SK-N-DZ (cell line): ENCODE measurements around the gene NARF.
"Not testable (repeated sequence)": the region's sequence is repeated elsewhere in the genome, so short reads cannot be mapped to it uniquely, and the experiment has no call there.

Experiments used
- DNase-seq: peaks from one replicate; pipeline ENCODE4 v3.0.0-alpha.2; 2015; ENCODE audit warnings: low spot score

The NARF gene

DNA sequence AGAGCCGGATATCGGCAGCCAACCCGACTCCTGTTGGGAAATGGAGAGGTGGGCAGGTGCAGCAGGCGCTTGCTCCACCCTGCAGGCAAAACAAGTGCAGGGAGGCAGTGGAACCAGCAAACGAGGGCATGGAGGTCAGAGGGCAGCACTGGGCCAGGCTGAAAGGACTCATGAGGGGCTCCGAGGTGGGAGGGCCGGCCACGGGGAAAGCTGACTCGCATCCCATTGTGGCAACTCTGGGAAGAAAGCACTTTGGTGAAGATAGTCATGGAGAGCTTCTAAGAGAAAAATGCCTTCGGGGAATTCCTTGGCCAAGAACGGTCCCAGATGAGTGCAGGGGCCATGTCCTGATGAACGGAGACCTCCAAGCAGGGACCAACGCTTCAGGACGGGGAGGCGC, 12.4 kb upstream of the NARF start:
- no peak for DNase-seq

DNA sequence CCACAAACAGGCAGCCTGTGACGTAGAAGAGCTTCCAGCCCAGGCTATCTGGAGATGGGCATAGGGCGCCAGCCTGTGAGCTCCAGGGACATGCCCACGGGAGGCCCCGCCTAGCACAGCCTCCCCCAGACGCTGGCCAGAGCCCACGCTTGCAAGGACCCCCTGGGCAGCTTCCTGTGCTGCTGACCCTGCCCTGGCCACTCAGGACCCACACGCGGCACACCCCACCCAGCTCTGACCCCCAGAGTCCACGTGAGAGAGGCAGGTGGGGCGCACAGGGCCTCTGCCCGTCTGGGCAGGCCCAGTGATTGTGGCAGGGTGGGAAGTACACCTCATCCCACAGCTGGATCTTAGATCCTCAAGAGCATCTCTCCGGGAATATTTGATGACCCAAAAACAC, 11.9 kb upstream of the NARF start:
- no peak for DNase-seq

DNA sequence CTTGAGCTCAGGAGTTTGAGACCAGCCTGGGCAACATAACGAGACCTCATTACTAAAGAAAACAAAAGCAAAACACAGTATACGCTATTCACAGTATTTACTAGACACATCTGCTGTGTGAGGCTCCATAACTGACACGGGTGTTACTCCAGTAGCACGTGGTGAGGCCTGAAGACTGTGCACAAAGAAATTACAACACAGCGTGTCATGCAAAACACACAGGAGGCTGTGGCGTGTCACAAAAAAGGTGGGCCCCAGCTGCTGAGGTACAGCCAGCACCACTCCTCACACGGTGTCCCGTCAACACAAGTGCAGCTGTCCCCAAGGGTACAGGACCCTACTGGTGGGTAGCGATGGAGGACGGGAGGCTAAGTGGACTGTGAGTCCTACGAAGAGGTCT, 10.7 kb upstream of the NARF start:
- DNase-seq: no peak

DNA sequence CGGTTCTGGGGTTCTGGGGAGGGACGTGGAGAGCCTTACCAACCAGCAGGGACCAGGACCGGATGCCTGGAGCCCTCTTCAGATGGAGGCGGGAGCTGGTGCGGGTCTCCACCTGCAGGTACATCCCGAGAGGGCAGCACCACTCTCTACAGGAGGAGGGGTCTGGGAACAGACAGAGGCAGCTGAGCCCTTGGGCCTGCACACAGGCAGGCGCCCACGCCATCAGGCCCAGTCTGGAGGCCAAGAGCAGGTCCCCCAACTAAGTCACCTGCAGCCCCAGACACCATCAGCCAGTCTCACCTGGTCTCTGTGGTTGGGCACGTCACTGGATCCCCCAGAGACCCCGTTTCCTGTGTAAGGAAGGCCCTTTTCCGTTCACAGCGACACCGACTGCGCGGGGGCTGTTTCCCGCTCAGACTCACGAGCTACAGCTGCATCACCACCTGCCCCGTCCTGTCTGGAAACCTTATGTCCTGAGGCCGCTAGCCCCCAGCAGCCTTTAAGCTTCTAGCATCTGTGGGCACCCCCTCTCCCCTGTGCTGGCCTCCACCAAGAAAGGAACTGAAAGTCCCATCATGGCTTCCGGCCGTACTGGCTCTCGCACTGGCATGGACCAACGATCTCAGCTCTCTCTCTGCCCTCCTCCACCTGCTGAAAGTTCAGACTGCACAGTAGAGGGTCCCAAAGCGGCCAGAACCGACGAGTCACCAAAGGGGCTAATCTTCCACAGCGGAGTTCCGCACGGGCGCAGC, 9.2 kb upstream of the NARF start:
- peak; percentile 54 for DNase-seq

DNA sequence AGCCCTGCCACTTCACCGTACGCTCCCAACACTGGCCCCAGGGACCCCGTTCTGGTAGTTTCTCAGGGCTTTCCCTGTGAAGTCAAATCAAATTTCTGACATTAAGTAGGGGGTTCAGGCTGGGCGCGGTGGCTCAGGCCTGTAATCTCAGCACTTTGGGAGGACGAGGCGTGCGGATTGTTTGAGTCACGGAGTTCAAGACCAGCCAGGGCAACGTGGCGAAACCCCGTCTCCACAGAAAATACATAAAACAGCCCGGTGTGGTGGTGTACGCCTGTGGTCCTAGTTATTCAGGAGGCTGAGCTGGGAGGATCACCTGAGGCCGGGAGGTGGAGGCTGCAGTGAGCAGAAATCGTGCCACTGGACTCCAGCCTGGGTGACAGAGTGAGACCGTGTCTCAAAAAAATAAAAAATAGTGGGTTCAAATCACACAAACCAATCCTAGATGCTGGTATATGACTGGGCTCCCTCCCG, 8.6 kb upstream of the NARF start:
- DNase-seq: no peak

DNA sequence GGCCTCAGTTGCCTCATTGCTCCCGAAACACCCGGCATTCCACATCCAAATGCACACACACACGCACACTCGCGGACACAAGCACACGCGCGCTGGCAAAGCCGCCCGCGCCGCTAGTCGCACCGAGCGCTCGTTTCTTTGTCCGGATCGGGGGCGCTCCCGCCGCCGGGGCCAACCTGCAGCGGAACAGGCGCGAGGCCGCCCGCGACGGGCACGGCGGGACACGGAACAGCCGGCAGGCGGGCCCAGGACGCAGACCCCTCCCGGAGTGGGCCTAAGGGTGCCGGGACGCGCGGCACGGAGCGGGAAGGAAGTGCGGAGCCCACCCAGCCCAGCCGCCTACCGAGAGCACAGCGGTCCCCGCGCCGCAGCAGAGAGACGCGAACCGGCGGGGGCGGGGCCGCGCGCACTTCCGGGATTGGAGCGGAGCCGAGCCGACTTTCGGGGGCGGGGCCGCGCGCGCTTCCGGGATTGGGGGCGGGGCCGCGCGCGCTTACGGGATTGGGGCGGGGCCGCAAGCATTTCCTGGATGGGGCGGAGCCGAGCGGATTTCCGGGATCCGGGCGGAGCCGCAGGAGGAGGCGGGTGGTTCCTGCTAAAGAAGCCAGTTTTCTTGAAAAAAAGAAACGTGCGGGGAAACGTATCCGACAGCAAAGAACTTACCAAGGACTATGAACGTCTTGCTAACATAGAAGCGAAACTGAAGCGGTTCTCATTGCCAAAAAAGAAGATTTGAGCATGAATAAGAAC, 8.0 kb upstream of the NARF start, which contains the start of gene CYBC1:
Gene CYBC1 (minus strand): TSS at position 396 of the 750 bp plus-strand sequence. CDS start 1,498 bp downstream, outside the sequence.
- DNase-seq: peak; percentile 90

DNA sequence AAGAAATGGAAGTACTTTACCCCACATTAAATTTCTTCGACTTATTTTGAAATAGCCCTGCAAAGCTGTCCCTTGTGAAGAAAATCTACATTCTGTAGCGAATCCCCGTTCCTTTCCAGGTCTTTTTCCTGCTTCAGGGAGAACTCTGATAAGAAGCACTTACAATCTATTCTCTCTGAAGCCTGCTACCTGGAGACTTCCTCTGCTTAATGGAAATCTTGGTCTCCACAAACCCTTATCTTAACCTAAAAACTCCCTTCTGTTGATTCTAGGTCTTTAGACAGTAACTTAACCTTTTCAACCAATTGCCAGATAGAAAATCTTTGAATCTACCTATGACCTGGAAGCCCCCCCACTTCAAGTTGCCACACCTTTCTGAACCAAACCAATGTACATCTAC, 6.4 kb upstream of the NARF start:
- no peak for DNase-seq

DNA sequence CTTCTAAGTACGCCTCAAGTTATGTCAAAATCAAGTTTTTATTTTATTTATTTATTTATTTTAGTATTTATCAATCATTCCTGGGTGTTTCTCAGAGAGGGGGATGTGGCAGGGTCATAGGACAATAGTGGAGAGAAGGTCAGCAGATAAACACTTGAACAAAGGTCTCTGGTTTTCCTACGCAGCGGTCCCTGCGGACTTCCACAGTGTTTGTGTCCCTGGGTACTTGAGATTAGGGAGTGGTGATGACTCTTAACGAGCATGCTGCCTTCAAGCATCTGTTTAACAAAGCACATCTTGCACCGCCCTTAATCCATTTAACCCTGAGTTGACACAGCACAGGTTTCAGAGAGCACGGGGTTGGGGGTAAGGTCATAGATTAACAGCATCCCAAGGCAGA, 5.4 kb upstream of the NARF start:
- DNase-seq: not testable (repeated sequence)

DNA sequence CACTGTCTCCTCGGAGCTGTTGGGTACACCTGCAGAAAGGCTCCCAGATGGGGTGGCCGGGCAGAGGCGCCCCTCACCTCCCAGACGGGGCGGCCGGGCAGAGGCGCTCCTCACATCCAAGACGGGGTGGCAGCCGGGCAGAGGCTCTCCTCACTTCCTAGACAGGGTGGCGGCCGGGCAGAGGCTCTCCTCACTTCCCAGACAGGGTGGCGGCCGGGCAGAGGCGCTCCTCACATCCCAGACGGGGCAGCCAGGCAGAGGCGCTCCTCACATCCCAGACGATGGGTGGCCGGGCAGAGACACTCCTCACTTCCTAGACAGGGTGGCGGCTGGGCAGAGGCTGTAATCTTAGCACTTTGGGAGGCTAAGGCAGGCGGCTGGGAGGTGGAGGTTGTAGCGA, 4.8 kb upstream of the NARF start:
- not testable (repeated sequence) for DNase-seq

DNA sequence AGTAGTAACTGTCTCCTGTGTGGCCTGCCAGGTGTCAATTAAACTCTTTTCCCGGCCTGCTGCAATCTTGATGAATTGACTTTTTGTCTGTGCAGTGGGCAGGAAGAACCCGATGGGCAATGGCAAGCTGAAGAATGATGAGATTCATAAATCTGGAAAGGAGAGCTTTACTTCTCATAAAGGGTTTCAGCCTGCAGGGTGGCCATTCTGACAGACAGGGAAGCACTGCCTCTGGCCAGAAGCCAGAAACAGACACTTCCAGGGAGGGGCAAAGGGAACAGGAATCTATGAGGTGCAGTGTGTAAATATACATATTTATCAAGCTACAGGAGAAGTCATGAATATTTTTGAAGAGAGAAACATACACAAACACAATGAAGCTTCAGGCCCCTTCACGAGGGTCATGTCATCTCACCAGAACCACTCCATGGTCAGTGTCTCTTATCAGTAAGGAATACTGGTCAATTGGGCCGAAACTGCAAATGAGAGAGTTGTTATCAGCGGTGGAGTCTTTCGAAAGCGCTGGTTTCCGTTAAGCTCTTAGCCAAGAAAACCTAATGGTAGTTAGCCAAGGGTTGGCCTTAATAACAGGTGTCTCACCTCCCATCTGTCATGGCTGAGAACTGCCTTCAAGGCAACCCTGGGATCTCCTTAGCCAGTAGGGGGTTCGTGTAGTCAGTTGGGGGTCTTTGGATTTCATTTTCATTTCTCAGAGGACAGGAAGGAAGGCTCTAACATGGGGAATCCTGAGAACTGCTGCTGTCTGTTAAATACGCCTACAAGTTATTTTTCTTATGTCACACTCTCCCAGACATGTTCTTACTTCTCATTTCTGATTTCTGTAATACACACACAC, 1.2 kb upstream of the NARF start:
- DNase-seq: no peak

DNA sequence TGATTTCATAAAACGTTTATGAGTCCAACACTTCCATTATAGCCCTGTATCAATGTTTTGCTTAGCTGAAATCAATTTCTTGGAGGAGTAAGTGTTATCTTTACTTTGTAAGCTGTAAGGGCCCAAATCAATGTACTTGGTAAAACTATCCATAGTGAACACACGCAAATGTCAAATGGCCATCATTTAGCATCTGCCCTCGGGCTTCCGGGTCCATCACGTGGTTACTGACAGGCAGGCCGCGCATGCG, 687 bp upstream of the NARF start:
- no peak for DNase-seq

DNA sequence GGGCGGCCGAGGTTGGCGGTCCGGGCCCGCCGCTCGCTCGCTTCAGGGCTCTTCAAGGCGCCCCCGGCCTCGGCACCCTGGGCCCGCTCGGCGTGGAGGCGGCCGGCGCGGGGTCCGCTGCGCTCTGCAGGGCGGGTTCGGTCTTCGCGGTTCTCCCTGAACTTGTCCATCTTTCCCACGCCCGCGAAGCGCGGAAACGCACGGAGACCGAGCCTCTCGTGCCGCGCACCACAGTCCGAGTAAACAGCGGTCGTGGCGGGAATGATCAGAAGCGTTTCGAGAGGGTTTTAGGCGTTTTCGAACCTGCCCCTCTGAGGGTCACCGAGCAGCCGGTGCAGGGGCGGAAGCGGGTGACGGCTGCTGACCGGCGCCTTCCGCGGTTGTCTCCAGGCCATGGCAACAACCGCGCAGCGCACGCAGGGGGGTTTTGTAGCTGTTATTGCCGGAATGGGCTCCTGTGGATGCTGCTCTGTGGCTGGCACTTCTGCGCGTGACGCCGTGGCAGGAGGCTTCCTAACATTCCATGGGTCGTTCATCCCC, 414 bp downstream of the NARF start:
- no peak for DNase-seq

DNA sequence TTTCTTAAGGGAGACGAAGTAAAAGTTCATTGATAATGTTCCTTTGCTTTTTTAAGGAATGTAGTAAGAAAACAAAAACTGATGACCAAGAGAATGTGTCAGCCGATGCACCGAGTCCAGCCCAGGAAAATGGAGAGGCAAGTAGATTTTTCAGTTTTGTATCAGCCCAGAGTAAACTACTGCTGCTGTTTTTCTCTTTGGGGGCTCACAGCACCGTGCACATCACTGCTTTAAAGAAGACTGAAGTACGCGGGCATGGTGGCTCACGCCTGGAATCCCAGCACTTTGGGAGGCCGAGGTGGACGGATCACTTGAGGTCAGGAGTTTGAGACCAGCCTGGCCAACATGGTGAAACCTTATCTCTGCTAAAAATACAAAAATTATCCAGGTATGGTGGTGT, 1.4 kb downstream of the NARF start:
- not testable (repeated sequence) for DNase-seq

DNA sequence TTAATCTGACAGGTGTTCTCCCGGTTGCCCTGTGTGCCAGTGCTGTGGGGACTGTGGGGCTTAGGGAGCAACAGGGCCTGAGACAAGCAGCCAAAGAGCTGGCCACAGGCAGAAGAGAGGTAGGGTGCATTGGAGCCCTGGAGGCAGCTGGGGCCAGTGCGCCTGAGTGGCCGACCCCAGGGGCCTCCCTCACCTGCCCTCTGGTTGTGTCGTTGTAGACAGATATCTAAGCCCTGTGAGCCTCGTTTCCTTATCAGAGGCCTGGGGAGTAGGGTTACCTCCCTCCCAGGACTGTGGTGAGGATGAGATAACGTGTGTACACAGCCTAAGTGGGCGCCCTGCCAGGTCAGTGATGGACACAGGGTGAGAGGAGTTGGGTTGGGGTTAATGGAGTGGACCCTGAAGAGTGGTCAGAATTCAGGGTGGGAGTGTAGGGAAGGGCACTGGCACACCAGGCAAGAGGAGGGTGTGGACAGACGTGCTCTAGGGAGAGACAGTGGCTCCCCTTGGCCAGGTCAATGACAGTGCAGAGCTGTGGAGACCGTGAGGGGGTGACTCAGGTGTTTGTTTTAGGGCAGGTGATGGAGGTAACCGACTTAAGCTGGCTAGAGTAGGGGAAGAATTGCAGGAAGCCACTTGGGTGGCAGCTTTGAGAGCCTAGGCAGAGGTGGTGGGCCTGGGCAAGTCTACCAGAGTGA, 3.4 kb downstream of the NARF start:
- DNase-seq: no peak

DNA sequence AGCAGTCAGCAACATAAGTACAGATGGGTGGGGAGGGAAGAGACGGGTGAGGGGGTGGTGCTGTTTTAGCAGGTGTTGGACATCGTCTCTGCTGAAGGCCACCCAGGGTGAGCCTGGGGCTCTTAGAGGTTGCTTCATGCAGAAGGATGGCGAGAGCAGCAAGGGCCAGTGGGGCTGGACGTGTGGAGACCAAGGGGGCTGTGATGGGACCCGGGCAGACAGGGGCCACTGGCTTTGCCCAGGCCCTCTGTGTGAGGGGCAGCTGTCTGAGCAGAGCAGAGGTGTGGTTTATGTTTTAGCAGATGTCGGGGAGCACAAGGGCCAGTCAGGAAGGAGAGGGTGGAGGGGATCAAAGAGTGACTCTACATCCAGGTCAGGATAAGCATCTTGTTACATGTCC, 4.8 kb downstream of the NARF start:
- DNase-seq: no peak

DNA sequence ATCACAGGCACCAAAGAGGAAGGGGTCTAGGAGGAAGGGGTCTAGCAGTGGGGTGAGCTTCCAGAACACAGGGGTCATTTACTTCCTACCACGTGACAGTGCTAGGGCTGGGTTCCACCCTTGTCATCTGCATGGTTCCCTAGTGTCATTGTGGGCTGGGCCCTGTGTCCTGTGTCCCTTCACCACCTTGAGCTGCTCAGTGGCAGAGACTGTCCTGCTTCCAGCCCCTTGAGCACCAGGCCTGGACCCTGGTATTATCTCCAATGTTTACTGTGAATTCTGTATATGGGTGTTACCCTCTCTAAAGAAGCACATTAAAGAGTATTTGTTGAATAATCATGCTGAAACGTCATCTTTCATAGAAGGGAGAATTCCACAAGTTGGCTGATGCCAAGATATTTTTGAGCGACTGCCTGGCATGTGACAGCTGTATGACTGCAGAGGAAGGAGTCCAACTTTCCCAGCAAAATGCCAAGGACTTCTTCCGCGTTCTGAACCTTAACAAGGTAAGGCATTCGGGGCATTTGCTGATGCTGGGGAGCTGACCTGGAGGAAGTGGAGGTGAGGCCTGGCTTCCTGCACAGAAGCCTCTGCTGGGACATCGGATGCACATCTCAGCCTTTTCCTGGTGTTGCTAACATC, 5.5 kb downstream of the NARF start:
- no peak for DNase-seq

DNA sequence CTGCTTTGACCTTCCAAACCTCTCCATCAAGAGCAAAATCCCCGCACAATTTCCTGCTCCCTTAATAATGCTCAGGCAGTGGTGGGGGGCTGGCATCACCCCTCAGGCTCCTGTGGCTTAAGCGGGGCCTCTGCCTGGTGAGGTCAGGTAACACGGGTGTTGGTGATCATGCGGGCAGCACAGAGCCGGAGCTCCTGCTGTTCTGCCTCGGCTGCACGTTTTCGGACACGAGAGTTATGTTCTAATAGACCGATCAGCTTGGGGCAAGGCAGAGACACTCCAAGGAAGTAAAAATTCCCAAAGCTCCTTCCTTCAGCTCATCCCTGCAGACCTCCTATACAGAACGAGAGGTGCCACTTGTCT, 6.0 kb downstream of the NARF start:
- DNase-seq: no peak

DNA sequence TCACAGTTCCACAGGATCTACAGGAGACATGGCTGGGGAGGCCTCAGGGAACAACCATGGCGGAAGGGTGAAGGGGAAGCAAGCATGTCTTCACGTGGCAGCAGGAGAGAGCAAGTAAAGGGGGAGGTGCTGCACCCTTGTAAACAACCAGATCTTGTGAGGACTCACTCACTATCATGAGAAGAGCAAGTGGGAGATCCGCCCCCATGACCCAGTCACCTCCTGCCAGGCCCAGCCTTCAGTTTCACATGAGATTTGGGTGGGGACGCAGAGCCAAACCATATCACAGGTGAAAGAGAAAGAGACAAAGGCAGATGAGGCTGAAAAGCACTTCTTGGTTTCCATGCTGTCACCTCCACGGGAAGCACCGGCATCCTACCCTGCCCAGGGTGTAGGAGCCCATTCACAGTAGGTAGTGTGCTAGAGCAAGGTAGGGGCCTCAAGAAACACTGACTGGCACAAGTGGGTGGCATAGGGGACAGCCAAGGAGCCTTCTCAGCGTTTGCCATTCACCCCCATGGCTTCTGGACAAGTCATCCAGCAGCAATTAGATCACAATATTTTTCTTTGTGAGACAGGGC, 6.6 kb downstream of the NARF start:
- no peak for DNase-seq

DNA sequence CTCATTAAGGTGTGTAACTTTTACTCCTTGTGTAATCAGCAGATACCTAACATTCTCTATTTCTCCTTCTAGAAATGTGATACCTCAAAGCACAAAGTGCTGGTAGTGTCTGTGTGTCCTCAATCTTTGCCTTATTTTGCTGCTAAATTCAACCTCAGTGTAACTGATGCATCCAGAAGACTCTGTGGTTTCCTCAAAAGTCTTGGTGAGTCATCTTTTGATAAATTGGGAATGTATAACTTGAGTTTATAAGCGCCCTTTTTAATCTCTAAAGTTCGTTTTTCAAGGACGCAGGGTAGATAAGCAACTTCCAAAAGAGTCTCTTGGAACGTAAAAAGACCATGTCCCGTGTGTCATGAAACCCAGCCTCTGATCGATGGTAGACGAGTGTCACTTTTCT, 10.2 kb downstream of the NARF start:
- DNase-seq: no peak

DNA sequence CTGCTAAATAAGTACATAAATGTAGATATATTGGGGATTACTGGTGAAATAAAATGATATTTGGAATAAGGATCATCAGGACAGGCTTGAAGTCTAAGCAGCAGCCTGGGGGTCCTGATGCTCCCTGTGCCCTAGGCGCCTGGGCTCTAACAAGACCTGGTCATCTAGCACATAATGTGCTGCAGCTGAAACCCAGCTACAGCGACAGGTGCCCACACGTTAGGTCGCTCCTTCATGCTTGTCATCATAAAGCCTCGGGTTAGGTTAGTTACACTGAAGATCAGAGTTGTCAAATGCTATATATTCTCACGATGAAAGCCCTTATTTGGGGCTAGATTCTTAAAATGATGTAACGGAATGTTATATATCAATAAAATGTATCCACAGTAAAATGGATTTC, 11.5 kb downstream of the NARF start:
- DNase-seq: no peak
